Pancreas (tissue), 10 donors: ENCODE measurements around the gene PSMD2. TPM values are rescaled to one million over a fixed set of nuclear protein-coding genes. Genes with fewer than 3 reads are reported as not detected.

Source experiments
- ATAC-seq, 4 donors: fragments of 200-7000 bp; cut with Tn5 transposase; one replicate each; pipeline versions ENCODE4 v1.8.0 to v1.9.1; 2020; ENCODE audit warnings: mild to moderate bottlenecking in 4 of 4, moderate library complexity in 4 of 4
- DNase-seq, 6 donors: peaks; one replicate each; pipeline ENCODE4 v3.0.0-alpha.2; 2020
- FAIRE-seq: peaks from 2 replicates; lab custom pipeline; 2012; peaks lifted over from hg19 to GRCh38; lab: Jason Lieb, UNC
- H3K27ac ChIP-seq, 4 donors: fragments of 200-600 bp; sonication (generic); 1 replicate in 3 of 4; 2 replicates in 1 of 4; pipeline versions ENCODE4 v1.5.0 to v1.8.0; 2020
- H3K27me3 ChIP-seq, 4 donors: fragments of 200-600 bp; one replicate each; pipeline ENCODE4 v1.8.0; 2021
- H3K36me3 ChIP-seq, 3 donors: fragments of 200-600 bp; sonication (generic) in 1 of 3; one replicate each; pipeline versions ENCODE4 v1.5.0 to v1.8.0; 2020 to 2021
- H3K4me1 ChIP-seq, 3 donors: fragments of 200-600 bp; one replicate each; pipeline ENCODE4 v1.8.0; 2021
- H3K4me3 ChIP-seq, 4 donors: fragments of 200-600 bp; sonication (generic) in 2 of 4; one replicate each; pipeline versions ENCODE4 v1.5.0 to v1.8.0; 2020 to 2021
- H3K9me3 ChIP-seq, 4 donors: fragments of 200-600 bp; one replicate each; pipeline ENCODE4 v1.8.0; 2021
- CTCF ChIP-seq, 4 donors: fragments of 200-600 bp; sonication (generic) in 3 of 4; IDR thresholded peaks; one replicate each; pipeline versions ENCODE4 v1.5.0 to v1.8.0; 2021; ENCODE audit warnings: antibody characterized with exemption in 4 of 4
- WGBS, 2 donors: extraction: QIAGEN DNeasy Blood & Tissue Kit; methylation state at CpG; one replicate each; pipeline ENCODE4 v1.1.7; 2013; 5-methylcytosine and 5-hydroxymethylcytosine counted together
- intact Hi-C, 3 donors: fragments of 100-400 bp; cut with DNase I; formaldehyde crosslinking; loops; one replicate each; pipeline versions ENCODE4 v1.11.1 to v1.14.2; 2022
- polyA plus RNA-seq, 2 donors: library from polyadenylated mRNA; stranded (reverse); fragments of 200-250 nt; gene quantifications; one replicate each; pipeline ENCODE4 v1.2.3, GENCODE V29; 2013
- total RNA-seq, 6 donors: library from RNA; stranded (reverse); fragmentation: NEBNext Ultra II Directional in 4 of 6; extraction: Animal tissue kit (Norgen Biotek cat#: 25700) in 4 of 6; gene quantifications; one replicate each; pipeline versions ENCODE4 v1.2.1 to v1.2.4, GENCODE V29; 2021 to 2023
- donor health status: healthy with polysubstance abuse.
- donor health status: DM: no; HTN: no; CAD: no; lungs with moderate emphysema.
- donor health status: DM: no; HTN: no; CAD: no.
- donor health status: control.
- donor health status: control.
- donor health status: Bipolar disorder and iron deficiency.
- donor health status: DM: yes; HTN: yes; CAD: no.
- donor health status: DM: no; HTN: no; CAD: no.
- donor health status: DM: no; HTN: no; CAD: no.
- donor health status: DM: yes; HTN: yes; CAD: no.

PSMD2 gene
- total and polyA plus RNA-seq, 8 donors: 38.4 to 89.6 (median 54.1) TPM

DNA sequence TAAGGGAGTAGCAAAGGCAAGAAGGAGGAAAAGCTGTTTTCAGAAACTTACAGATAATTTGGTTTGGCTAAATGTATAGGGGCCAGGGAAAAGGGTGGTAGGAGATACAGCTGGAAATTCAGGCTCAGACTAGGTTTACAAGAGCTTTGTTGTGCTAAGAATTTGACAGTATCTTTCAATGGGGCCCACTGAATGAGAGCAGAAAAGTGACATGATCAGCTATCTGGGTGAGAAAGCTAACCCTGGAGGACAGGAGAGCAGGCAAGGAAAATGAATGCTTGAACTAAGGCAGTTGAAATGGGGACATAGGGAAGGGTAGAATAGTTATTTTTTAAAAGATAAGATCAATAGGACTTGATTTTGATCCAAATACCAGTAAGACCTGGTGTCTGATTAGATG, 12.6 kb downstream of the PSMD2 start:
- FAIRE-seq: no peak
- Histone ChIP-seq H3K9me3 (no peaks in the 10 kb centered on the region), H3K4me3 (no peak overlapping the region), H3K27ac (no peak overlapping the region), H3K27me3 (no peaks in the 10 kb centered on the region), H3K36me3 (peaks cover 0 to 21% (median 12%) of the 10 kb centered on the region in 3 donors), H3K4me1 (peaks cover 0 to 3% (median 0%) of the 10 kb centered on the region in 3 donors)
- no peak for ATAC-seq
- DNase-seq: no peak
- intact Hi-C loops: no loop called here
- no peak for TF ChIP-seq CTCF (IDR thresholded peaks at IDR 0.05)

DNA sequence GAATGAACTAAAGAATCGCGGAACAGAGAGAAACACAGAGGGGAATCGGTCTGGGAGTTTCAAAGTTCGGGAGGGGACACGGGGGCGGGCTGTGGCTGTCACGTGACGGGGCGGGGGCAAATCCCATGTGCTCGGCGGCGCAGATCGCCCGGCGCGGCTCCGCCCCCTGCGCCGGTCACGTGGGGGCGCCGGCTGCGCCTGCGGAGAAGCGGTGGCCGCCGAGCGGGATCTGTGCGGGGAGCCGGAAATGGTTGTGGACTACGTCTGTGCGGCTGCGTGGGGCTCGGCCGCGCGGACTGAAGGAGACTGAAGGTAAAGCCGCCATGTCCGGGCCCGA, 15.3 kb downstream of the PSMD2 start, which contains the start of gene EIF4G1:
EIF4G1 (plus strand) TSS at position 244 of the 337 bp plus-strand sequence. CDS start 1,191 bp downstream, outside the sequence.
- no peak for TF ChIP-seq CTCF (IDR thresholded peaks at IDR 0.05)
- DNase-seq (peak; percentile 93 to 98 (median 96)), FAIRE-seq (no peak), ATAC-seq (peak; percentile 82 to 89 (median 86))
- peaks cover 19 to 28% (median 20%) of the 10 kb centered on the region in 3 donors for H3K4me1 ChIP-seq
- no peaks in the 10 kb centered on the region for H3K9me3 ChIP-seq
- intact Hi-C loops: no loop called here
- H3K36me3 ChIP-seq: no peaks in the 10 kb centered on the region
- H3K27me3 ChIP-seq: no peaks in the 10 kb centered on the region
- H3K4me3 ChIP-seq: peak within 1 kb of the TSS; percentile 83 to 94 (median 88)
- WGBS, 2 donors: 0% methylated on average over 37 to 40 of the region's 40 CpGs
- H3K27ac ChIP-seq: peak within 1 kb of the TSS; percentile 89 to 94 (median 91)

GRCh38 chr3:184314700-184315542, 15.9 kb downstream of the PSMD2 start:
- intact Hi-C loops: no loop called here
- peak overlapping the region; percentile 89 to 94 (median 91) for H3K27ac ChIP-seq
- H3K9me3 ChIP-seq: no peaks in the 10 kb centered on the region
- FAIRE-seq (no peak), DNase-seq (peak; percentile 76 to 93 (median 88)), ATAC-seq (peak; percentile 57 to 75 (median 65))
- no peaks in the 10 kb centered on the region for H3K27me3 ChIP-seq
- peak overlapping the region; percentile 83 to 94 (median 88) for H3K4me3 ChIP-seq
- no peaks in the 10 kb centered on the region for H3K36me3 ChIP-seq
- WGBS, 2 donors: 0 to 1% methylated on average over 54 to 89 of the region's 89 CpGs
- peaks cover 19 to 28% (median 24%) of the 10 kb centered on the region in 3 donors for H3K4me1 ChIP-seq
- no peak for TF ChIP-seq CTCF (IDR thresholded peaks at IDR 0.05)

- ATAC-seq: no peak
- WGBS, 2 donors: 1% methylated on average over 6 of the region's 6 CpGs
Observed at GRCh38 chr3:184315543-184315867, 16.5 kb downstream of the PSMD2 start.

More at GRCh38 chr3:184315543-184315867, 16.5 kb downstream of the PSMD2 start:
- H3K4me3 ChIP-seq: peak overlapping the region; percentile 83 to 94 (median 88)
- intact Hi-C loops: no loop called here
- DNase-seq (peak in 1 of 6 donors; percentile 34), FAIRE-seq (no peak)
- peak overlapping the region; percentile 89 to 94 (median 91) for H3K27ac ChIP-seq
- H3K4me1 ChIP-seq: peaks cover 23 to 32% (median 27%) of the 10 kb centered on the region in 3 donors
- no peaks in the 10 kb centered on the region for H3K27me3 ChIP-seq
- peaks cover 0 to under 1% (median 0%) of the 10 kb centered on the region in 3 donors for H3K36me3 ChIP-seq
- TF ChIP-seq CTCF (IDR thresholded peaks at IDR 0.05): no peak
- H3K9me3 ChIP-seq: no peaks in the 10 kb centered on the region
